ENCODE results near the gene AMD1. TPM values are rescaled to one million over a fixed set of nuclear protein-coding genes. Genes with fewer than 3 reads are reported as not detected.

AMD1 gene
- total and polyA plus RNA-seq, 2 of the 8 experiments (the other 6 are each of a cell fraction or from before 2014, with no cell fraction given), result 60.9 to 177 TPM

DNA sequence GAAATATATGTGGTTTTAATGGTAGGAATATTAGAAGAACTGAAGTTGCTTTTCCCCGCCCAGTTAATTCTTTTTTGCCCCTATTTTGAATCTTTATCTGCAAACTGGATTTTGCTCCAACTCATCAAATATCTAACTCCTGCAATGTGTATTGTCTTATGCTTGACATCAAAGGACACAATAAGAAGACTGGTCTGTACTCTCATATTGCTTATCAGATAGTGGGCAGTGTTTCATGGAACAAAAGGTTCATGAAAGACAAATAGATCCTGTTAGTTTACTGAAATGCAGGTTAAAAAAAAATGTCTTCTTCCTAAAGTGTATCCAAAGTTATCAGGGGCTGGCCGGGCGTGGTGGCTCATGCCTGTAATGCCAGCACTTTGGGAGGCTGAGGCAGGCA lies 56.2 kb downstream of the AMD1 start:
- ChIA-PET CTCF (ENCODE audit: partially characterized antibody) (interaction anchor here (1.5 kb wide), 1 partner anchor 51 kb away, joined by 3 read pairs; no protein-coding TSS in a partner anchor), POLR2A (ENCODE audit: partially characterized antibody) (no interaction called here)
- H3K27me3 ChIP-seq (replicated peaks in 1 of 4; ENCODE audit: control insufficient read depth in 3 of 4, extremely low read depth in 1 of 4, insufficient read depth in 3 of 4, low read length in 3 of 4), result no peaks in the 10 kb centered on the region
- H3K14ac ChIP-seq (ENCODE audit: insufficient read length), result no peak overlapping the region
- H2AFZ ChIP-seq (ENCODE audit: low read length), result no peak overlapping the region
- no peaks in the 10 kb centered on the region for H3K23me2 ChIP-seq (ENCODE audit: low read depth, low read length)
- H2AK5ac ChIP-seq (ENCODE audit: low read depth, low read length), result no peak overlapping the region
- no peak overlapping the region for H2BK5ac ChIP-seq (ENCODE audit: low read depth, low read length)
- H4K91ac ChIP-seq (replicated peaks; ENCODE audit: insufficient read length, low read length), result no peak overlapping the region
- WGBS, 2 experiments (ENCODE audit: extremely low coverage in 1 of 2, insufficient coverage in 1 of 2, insufficient read length in 1 of 2, insufficient replicate concordance in 2 of 2, low coverage in 1 of 2, low lambda C conversion rate in 2 of 2, missing lambda C conversion rate in 1 of 2), result 79% methylated on average over 3 of the region's 3 CpGs; no CpG with 5 or more reads in 1 of the 2 experiments
- H3K27ac ChIP-seq (ENCODE audit: low read depth, low read length), result no peak overlapping the region
- H2BK20ac ChIP-seq (ENCODE audit: low read length), result no peak overlapping the region
- no peaks in the 10 kb centered on the region for H4K20me1 ChIP-seq (replicated peaks in 1 of 2; ENCODE audit: control insufficient read depth in 1 of 2, insufficient read depth in 2 of 2, low read length in 2 of 2)
- H4K5ac ChIP-seq (ENCODE audit: insufficient read length, low read depth, low read length), result no peak overlapping the region
- H3K9ac ChIP-seq (replicated peaks in 1 of 4; ENCODE audit: extremely low read depth in 1 of 4, low read depth in 3 of 4, low read length in 3 of 4), result no peak overlapping the region
- no peaks in the 10 kb centered on the region for H3K9me3 ChIP-seq (ENCODE audit: insufficient read depth in 2 of 2, low read depth in 1 of 2, low read length in 1 of 2)
- H2BK120ac ChIP-seq (replicated peaks; ENCODE audit: low read depth, low read length), result no peak overlapping the region
- no peak overlapping the region for H3K56ac ChIP-seq (replicated peaks; ENCODE audit: insufficient read length, low read depth, low read length)
- no peak overlapping the region for H3K4ac ChIP-seq (replicated peaks; ENCODE audit: insufficient read length, low read depth, low read length)
- no peak overlapping the region for H3K23ac ChIP-seq (ENCODE audit: insufficient read length)
- no peaks in the 10 kb centered on the region for H3K36me3 ChIP-seq (ENCODE audit: control insufficient read depth in 2 of 4, insufficient read depth in 4 of 4, low read length in 3 of 4)
- H2BK15ac ChIP-seq (ENCODE audit: low read length), result no peak overlapping the region
- H3K79me2 ChIP-seq (ENCODE audit: control insufficient read depth in 1 of 2, insufficient read depth in 2 of 2, low read length in 2 of 2), result no peaks in the 10 kb centered on the region
- H3K4me2 ChIP-seq (ENCODE audit: insufficient read depth in 1 of 2, low read depth in 2 of 2, low read length in 2 of 2), result no peak overlapping the region
- H2BK12ac ChIP-seq (ENCODE audit: low read depth, low read length), result no peak overlapping the region
- DNase-seq (ENCODE audit: low read depth in 1 of 2, low spot score in 2 of 2) (no peak), FAIRE-seq (no peak)
- H3K4me1 ChIP-seq (replicated peaks in 1 of 4; ENCODE audit: control insufficient read depth in 3 of 4, insufficient read depth in 4 of 4, low read length in 3 of 4), result no peaks in the 10 kb centered on the region
- no peak overlapping the region for H3K4me3 ChIP-seq (ENCODE audit: extremely low read depth in 1 of 4, insufficient read depth in 2 of 4, low read depth in 3 of 4, low read length in 4 of 4)
- H3K79me1 ChIP-seq (ENCODE audit: low read depth, low read length), result no peaks in the 10 kb centered on the region
- H3K18ac ChIP-seq (ENCODE audit: extremely low read depth, low read length), result no peak overlapping the region
- no peak overlapping the region for H4K8ac ChIP-seq (ENCODE audit: extremely low read depth, insufficient read depth, low read length)
- no peak for TF ChIP-seq TAF1 (IDR thresholded peaks at IDR 0.05; ENCODE audit: low read depth, low read length)
- no peak for TF ChIP-seq SP1 (IDR thresholded peaks at IDR 0.05; ENCODE audit: low read depth, low read length)
- TF ChIP-seq CHD1 (IDR thresholded peaks at IDR 0.05; ENCODE audit: low read depth, low read length), result no peak
- TF ChIP-seq, protein P1, sequence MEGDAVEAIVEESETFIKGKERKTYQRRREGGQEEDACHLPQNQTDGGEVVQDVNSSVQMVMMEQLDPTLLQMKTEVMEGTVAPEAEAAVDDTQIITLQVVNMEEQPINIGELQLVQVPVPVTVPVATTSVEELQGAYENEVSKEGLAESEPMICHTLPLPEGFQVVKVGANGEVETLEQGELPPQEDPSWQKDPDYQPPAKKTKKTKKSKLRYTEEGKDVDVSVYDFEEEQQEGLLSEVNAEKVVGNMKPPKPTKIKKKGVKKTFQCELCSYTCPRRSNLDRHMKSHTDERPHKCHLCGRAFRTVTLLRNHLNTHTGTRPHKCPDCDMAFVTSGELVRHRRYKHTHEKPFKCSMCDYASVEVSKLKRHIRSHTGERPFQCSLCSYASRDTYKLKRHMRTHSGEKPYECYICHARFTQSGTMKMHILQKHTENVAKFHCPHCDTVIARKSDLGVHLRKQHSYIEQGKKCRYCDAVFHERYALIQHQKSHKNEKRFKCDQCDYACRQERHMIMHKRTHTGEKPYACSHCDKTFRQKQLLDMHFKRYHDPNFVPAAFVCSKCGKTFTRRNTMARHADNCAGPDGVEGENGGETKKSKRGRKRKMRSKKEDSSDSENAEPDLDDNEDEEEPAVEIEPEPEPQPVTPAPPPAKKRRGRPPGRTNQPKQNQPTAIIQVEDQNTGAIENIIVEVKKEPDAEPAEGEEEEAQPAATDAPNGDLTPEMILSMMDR (IDR thresholded peaks at IDR 0.05; ENCODE audit: control extremely low read depth in 1 of 3, insufficient read depth in 1 of 3, low read depth in 1 of 3, low read length in 3 of 3), result no peak
- TF ChIP-seq RFX5 (IDR thresholded peaks at IDR 0.05; ENCODE audit: borderline replicate concordance, low read depth, low read length), result no peak
- TF ChIP-seq TEAD4 (IDR thresholded peaks at IDR 0.05; ENCODE audit: low read depth, low read length), result no peak
- TF ChIP-seq TCF12 (IDR thresholded peaks at IDR 0.05; ENCODE audit: low read depth, low read length), result no peak

Data from H1 (cell line).